ENCODE results near the gene CNTNAP2. TPM values are rescaled to one million over a fixed set of nuclear protein-coding genes. Genes with fewer than 3 reads are reported as not detected.

The CNTNAP2 gene
- total and polyA plus RNA-seq, 8 donors = 0.94 to 42.5 (median 38.6) TPM

DNA sequence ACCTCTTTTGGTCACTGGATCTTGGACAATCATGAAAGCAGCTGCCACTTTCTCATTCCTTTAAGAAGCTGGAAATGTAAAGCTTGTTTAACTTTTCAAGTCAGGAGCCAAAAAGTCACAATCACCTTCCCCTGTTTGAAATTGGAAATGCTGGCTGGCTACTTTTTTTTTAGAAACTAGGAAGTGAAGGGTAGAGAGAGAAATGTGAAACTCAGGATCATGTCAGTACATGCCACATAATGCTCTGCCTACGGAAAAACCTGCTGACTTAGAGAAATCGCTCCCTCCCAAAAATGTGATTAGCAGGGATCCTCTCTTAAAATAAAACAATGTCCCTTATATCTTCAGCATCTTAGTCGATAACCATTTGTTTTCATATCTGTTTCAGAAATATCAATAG lies 2285.6 kb downstream of the CNTNAP2 start:
- Histone ChIP-seq H3K4me1 (no peaks in the 10 kb centered on the region), H3K9me3 (no peaks in the 10 kb centered on the region), H3K27ac (no peak overlapping the region), H3K4me3 (no peak overlapping the region), H3K27me3 (peaks cover 1 to 44% of the 10 kb centered on the region in 2 donors), H3K36me3 (no peaks in the 10 kb centered on the region)
- intact Hi-C loops (cut with DNase I) = no loop called here
- DNase-seq (no peak), ATAC-seq (no peak)
- TF ChIP-seq, protein P1, sequence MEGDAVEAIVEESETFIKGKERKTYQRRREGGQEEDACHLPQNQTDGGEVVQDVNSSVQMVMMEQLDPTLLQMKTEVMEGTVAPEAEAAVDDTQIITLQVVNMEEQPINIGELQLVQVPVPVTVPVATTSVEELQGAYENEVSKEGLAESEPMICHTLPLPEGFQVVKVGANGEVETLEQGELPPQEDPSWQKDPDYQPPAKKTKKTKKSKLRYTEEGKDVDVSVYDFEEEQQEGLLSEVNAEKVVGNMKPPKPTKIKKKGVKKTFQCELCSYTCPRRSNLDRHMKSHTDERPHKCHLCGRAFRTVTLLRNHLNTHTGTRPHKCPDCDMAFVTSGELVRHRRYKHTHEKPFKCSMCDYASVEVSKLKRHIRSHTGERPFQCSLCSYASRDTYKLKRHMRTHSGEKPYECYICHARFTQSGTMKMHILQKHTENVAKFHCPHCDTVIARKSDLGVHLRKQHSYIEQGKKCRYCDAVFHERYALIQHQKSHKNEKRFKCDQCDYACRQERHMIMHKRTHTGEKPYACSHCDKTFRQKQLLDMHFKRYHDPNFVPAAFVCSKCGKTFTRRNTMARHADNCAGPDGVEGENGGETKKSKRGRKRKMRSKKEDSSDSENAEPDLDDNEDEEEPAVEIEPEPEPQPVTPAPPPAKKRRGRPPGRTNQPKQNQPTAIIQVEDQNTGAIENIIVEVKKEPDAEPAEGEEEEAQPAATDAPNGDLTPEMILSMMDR (IDR thresholded peaks at IDR 0.05) = no peak

DNA sequence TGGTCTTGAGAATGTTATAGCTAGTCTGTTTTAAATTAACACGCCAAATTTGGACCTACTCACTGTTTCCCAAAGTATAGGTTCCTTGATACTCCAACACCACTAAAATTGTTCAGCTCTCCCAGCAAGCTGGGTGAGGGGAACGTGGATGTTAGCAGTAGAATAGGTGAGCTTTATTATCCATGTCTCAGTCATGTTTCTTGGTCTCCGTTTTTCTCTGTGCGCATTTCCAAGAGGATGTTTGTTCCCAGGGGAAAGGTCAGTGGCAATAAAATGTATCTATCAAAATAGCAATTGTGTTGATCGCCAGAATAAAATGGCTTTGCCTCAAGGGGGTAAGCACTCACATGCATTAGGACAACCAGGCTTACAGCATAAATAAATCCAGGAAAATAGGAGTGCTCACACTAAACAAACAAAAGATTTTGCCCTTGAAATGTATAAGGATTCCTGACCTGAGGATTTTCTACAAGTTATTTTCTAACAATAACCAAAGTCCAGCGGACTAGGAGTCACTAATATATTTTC lies 2286.9 kb downstream of the CNTNAP2 start:
- Histone ChIP-seq H3K27ac (no peak overlapping the region), H3K4me3 (no peak overlapping the region), H3K36me3 (no peaks in the 10 kb centered on the region), H3K27me3 (peaks cover 0 to 36% of the 10 kb centered on the region in 2 donors), H3K9me3 (no peaks in the 10 kb centered on the region), H3K4me1 (no peaks in the 10 kb centered on the region)
- ATAC-seq (no peak), DNase-seq (no peak)
- intact Hi-C loops (cut with DNase I) = no loop called here
- TF ChIP-seq, protein P1 (IDR thresholded peaks at IDR 0.05) = no peak

DNA sequence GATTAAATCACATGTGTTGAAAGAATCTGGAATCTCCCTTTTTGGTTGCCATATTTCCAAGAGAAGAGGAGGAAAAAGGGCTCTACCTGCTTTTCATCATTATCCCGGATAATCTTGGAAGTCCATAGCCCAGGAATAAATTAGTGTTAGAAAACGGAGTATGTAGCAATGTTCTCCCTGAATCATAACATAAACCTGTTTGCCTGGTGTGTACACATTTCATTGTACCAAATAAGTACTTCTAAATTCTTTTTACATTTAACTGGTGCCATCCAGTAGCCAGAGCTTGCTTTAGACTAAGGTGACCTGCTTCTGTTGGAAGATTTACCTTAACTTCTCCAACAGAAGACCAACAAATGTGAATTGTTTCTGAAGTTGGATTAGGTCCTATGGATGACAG lies 2291.7 kb downstream of the CNTNAP2 start:
- Histone ChIP-seq H3K9me3 (no peaks in the 10 kb centered on the region), H3K4me3 (no peak overlapping the region), H3K27me3 (peaks cover 0 to 2% of the 10 kb centered on the region in 2 donors), H3K27ac (no peak overlapping the region), H3K36me3 (no peaks in the 10 kb centered on the region), H3K4me1 (no peaks in the 10 kb centered on the region)
- intact Hi-C loops (cut with DNase I) = no loop called here
- TF ChIP-seq, protein P1 (IDR thresholded peaks at IDR 0.05) = no peak
- DNase-seq (no peak), ATAC-seq (no peak)

DNA sequence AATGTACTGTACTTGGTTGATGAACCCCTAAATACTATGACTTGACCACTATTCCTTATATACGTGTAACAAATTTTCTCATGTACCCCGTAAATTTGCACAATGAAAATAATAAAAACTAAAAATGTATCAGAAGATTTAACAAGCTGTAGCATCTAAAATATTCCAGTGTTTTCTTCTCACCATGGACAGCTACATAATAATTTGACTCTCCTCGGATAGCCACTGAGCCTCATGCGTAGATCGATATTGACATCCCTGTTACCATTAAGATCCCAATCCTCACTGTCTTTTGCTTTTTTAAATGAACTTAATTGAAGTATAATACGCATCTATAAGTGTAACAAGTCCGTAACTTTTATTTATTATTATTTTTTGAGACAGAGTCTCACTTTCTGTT lies 2294.3 kb downstream of the CNTNAP2 start:
- no peaks in the 10 kb centered on the region for H3K9me3 ChIP-seq
- no peaks in the 10 kb centered on the region for H3K4me1 ChIP-seq
- no peak overlapping the region for H3K27ac ChIP-seq
- no peak overlapping the region for H3K4me3 ChIP-seq
- no peaks in the 10 kb centered on the region for H3K36me3 ChIP-seq
- DNase-seq (no peak), ATAC-seq (no peak)
- TF ChIP-seq, protein P1 (IDR thresholded peaks at IDR 0.05) = no peak
- intact Hi-C loops (cut with DNase I) = no loop called here
- H3K27me3 ChIP-seq = no peaks in the 10 kb centered on the region

DNA sequence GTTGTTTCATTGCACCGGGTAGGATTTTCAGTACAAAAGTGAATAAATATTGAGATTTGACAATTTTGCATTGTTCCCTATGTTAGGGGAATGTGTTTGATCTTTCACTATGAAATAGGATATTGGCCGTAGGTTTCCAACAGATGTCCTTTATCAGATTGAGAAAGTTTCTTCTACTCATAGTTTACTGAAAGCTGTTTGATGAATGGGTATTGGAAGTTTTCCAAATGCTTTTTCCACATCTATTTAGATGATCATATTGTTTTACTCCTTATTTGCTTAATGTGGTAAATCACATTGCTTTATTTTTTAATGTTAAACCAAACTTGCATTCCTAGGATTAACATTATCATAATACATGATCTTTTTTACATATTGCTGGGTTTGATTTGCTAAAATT lies 2296.1 kb downstream of the CNTNAP2 start:
- intact Hi-C loops (cut with DNase I) = no loop called here
- Histone ChIP-seq H3K27ac (no peak overlapping the region), H3K4me3 (no peak overlapping the region), H3K4me1 (no peaks in the 10 kb centered on the region), H3K27me3 (no peaks in the 10 kb centered on the region), H3K9me3 (no peaks in the 10 kb centered on the region), H3K36me3 (no peaks in the 10 kb centered on the region)
- ATAC-seq (no peak), DNase-seq (no peak)
- TF ChIP-seq, protein P1 (IDR thresholded peaks at IDR 0.05) = no peak

Data from left lung (tissue), 10 donors.